Measurements from ENCODE around the gene METRNL. TPM values are rescaled to one million over a fixed set of nuclear protein-coding genes. Genes with fewer than 3 reads are reported as not detected.
"Not testable (repeated sequence)": the region's sequence is repeated elsewhere in the genome, so short reads cannot be mapped to it uniquely, and the experiment has no call there.

METRNL gene
- total RNA-seq, 1 experiment from 2014 or later, result 58.7 TPM

GRCh38 chr17:83121473-83121872 is 42.1 kb downstream of the METRNL start:
- DNase-seq (ENCODE audit: low read depth, low spot score); H3K4me3 ChIP-seq (replicated peaks in 1 of 2; ENCODE audit: low read depth in 1 of 2, low read length in 2 of 2); H3K4me2 ChIP-seq (ENCODE audit: low read length); BruUV-seq (replicated peaks); ATAC-seq; H3K79me2 ChIP-seq (ENCODE audit: insufficient read depth, low read length); H3K36me3 ChIP-seq (ENCODE audit: control insufficient read depth in 1 of 2, insufficient read depth in 2 of 2, low read length in 2 of 2); H4K20me1 ChIP-seq (ENCODE audit: insufficient read depth); CTCF ChIA-PET; H3K9me2 ChIP-seq (ENCODE audit: insufficient read depth); H2AFZ ChIP-seq (ENCODE audit: low read depth, low read length, poor library complexity, severe bottlenecking); H3K9ac ChIP-seq (ENCODE audit: low read length); H3K4me1 ChIP-seq (ENCODE audit: control insufficient read depth in 1 of 2, insufficient read depth in 2 of 2, low read length in 2 of 2); H3K27ac ChIP-seq (ENCODE audit: low read depth, low read length); intact Hi-C loops (cut with micrococcal nuclease); POLR2A ChIA-PET; H3K9me3 ChIP-seq (ENCODE audit: control insufficient read depth in 1 of 2, insufficient read depth in 1 of 2, low read depth in 1 of 2, low read length in 2 of 2); RAD21 ChIA-PET (ENCODE audit: low non-redundant PET in 1 of 2, low total read pairs in 2 of 2, uncharacterized antibody in 2 of 2, unreplicated experiment in 2 of 2): not testable (repeated sequence)
- H3K27me3 ChIP-seq (ENCODE audit: insufficient read depth, low read length), result peaks cover 16% of the 10 kb centered on the region

GRCh38 chr17:83121921-83122820 is 42.8 kb downstream of the METRNL start:
- H3K36me3 ChIP-seq (ENCODE audit: control insufficient read depth in 1 of 2, insufficient read depth in 2 of 2, low read length in 2 of 2), result no peaks in the 10 kb centered on the region
- CTCF ChIA-PET, result no interaction called here
- intact Hi-C loops (cut with micrococcal nuclease), result no loop called here
- no TSS peak for BruUV-seq (replicated peaks)
- DNase-seq (ENCODE audit: low read depth, low spot score) (no peak), ATAC-seq (no peak)
- H3K27me3 ChIP-seq (ENCODE audit: insufficient read depth, low read length), result peaks cover 16% of the 10 kb centered on the region
- no peak overlapping the region for H3K4me3 ChIP-seq (replicated peaks in 1 of 2; ENCODE audit: low read depth in 1 of 2, low read length in 2 of 2)
- no peak overlapping the region for H3K9ac ChIP-seq (ENCODE audit: low read length)
- no peaks in the 10 kb centered on the region for H3K9me2 ChIP-seq (ENCODE audit: insufficient read depth)
- POLR2A ChIA-PET, result no interaction called here
- no peaks in the 10 kb centered on the region for H3K79me2 ChIP-seq (ENCODE audit: insufficient read depth, low read length)
- RAD21 ChIA-PET (ENCODE audit: low non-redundant PET in 1 of 2, low total read pairs in 2 of 2, uncharacterized antibody in 2 of 2, unreplicated experiment in 2 of 2), result no interaction called here
- H4K20me1 ChIP-seq (ENCODE audit: insufficient read depth), result no peaks in the 10 kb centered on the region
- H2AFZ ChIP-seq (ENCODE audit: low read depth, low read length, poor library complexity, severe bottlenecking), result no peak overlapping the region
- H3K4me2 ChIP-seq (ENCODE audit: low read length), result no peak overlapping the region
- no peaks in the 10 kb centered on the region for H3K4me1 ChIP-seq (ENCODE audit: control insufficient read depth in 1 of 2, insufficient read depth in 2 of 2, low read length in 2 of 2)
- no peaks in the 10 kb centered on the region; a peak in 1 of 4 replicates for H3K9me3 ChIP-seq (ENCODE audit: control insufficient read depth in 1 of 2, insufficient read depth in 1 of 2, low read depth in 1 of 2, low read length in 2 of 2)
- no peak overlapping the region for H3K27ac ChIP-seq (ENCODE audit: low read depth, low read length)
- TF ChIP-seq EZH2phosphoT487 (IDR thresholded peaks at IDR 0.05; ENCODE audit: borderline replicate concordance) (no peak), REST (IDR thresholded peaks at IDR 0.05; ENCODE audit: low read depth) (no peak), MAX (IDR thresholded peaks at IDR 0.05) (no peak), ZFX (IDR thresholded peaks at IDR 0.05) (no peak), SRF (IDR thresholded peaks at IDR 0.05; ENCODE audit: low read depth) (no peak), SP1 (IDR thresholded peaks at IDR 0.05; ENCODE audit: low read depth) (no peak), CTCF (IDR thresholded peaks at IDR 0.05 in 2 of 3, conservative IDR thresholded peaks at IDR 0.05 in 1 of 3; ENCODE audit: borderline replicate concordance in 1 of 3, insufficient read depth in 1 of 3, low read depth in 2 of 3, low read length in 2 of 3) (no peak), JUND (IDR thresholded peaks at IDR 0.05) (no peak), RAD21 (IDR thresholded peaks at IDR 0.05; ENCODE audit: low read depth) (no peak), SIN3A (IDR thresholded peaks at IDR 0.05; ENCODE audit: low read depth) (no peak), EZH2 (IDR thresholded peaks at IDR 0.05) (no peak), FOSL1 (IDR thresholded peaks at IDR 0.05; ENCODE audit: low read depth) (no peak), EGR1 (IDR thresholded peaks at IDR 0.05; ENCODE audit: low read depth) (no peak), CBX3 (IDR thresholded peaks at IDR 0.05; ENCODE audit: low read depth) (no peak), CEBPB (IDR thresholded peaks at IDR 0.05; ENCODE audit: low read depth) (no peak), TCF7L2 (IDR thresholded peaks at IDR 0.05; ENCODE audit: borderline replicate concordance, extremely low read depth, insufficient read depth, insufficient read length) (no peak)
